HG02759 (cell line): Measurements from ENCODE around the gene NDUFAF8.

ENCODE experiments used
- ATAC-seq: cut with Tn5 transposase; IDR thresholded peaks from one replicate; pipeline ENCODE4 v1.9.1; 2021; ENCODE audit warnings: mild to moderate bottlenecking, moderate library complexity; ENCODE audit not compliant: unreplicated experiment

The NDUFAF8 gene

DNA sequence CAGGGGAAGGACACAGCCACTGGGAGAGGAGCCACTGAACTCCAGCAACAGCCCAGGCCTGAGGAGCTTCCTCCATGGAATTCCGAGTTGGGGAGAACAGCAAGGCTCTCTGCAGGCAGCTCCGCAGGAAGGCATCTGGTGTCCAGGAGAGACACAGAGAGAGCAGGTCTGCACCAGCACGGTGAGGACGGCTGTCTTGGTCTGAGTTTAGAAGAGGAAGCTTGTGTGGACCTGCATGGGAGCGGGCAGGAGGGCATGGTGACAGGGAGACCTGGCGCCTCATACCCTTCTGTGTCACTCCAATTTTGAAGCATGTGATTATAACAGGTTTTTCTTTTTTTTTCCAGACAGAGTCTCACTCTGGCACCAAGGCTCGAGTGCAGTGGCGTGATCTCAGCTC lies 49.6 kb downstream of the NDUFAF8 start:
- ATAC-seq, result no peak

GRCh38 chr17:81289627-81290026 lies 50.5 kb downstream of the NDUFAF8 start:
- no peak for ATAC-seq

GRCh38 chr17:81290230-81290629 lies 51.1 kb downstream of the NDUFAF8 start:
- ATAC-seq, result no peak
